Nephron progenitor cell (in vitro differentiated cells): ENCODE measurements around the gene SRP14.

Experiments
- DNase-seq: peaks from one replicate; pipeline ENCODE4 v3.0.0; 2021
- H3K27ac Mint-ChIP-seq: 2 replicates; pipeline ENCODE4 v1.8.0; 2021; ENCODE audit warnings: mild to moderate bottlenecking, moderate library complexity, mixed read lengths
- H3K27me3 Mint-ChIP-seq: 2 replicates; pipeline ENCODE4 v1.8.0; 2021; ENCODE audit warnings: mild to moderate bottlenecking, low read depth, mixed read lengths; ENCODE audit not compliant: poor library complexity
- H3K36me3 Mint-ChIP-seq: 2 replicates; pipeline ENCODE4 v1.8.0; 2021; ENCODE audit warnings: low read depth, mixed read lengths
- H3K4me1 Mint-ChIP-seq: 2 replicates; pipeline ENCODE4 v1.8.0; 2021; ENCODE audit warnings: mixed read lengths
- H3K4me3 Mint-ChIP-seq: 2 replicates; pipeline ENCODE4 v1.8.0; 2021; ENCODE audit warnings: mild to moderate bottlenecking, moderate library complexity, mixed read lengths
- H3K9me3 Mint-ChIP-seq: 2 replicates; pipeline ENCODE4 v1.8.0; 2021; ENCODE audit warnings: mild to moderate bottlenecking, moderate library complexity, mixed read lengths
- TF ChIP-seq, protein P1 (sequence below): fragments of 200-600 bp; sonication (generic); IDR thresholded peaks from 2 replicates; pipeline ENCODE4 v1.5.0; 2021; ENCODE audit warnings: antibody characterized with exemption

SRP14 gene

DNA sequence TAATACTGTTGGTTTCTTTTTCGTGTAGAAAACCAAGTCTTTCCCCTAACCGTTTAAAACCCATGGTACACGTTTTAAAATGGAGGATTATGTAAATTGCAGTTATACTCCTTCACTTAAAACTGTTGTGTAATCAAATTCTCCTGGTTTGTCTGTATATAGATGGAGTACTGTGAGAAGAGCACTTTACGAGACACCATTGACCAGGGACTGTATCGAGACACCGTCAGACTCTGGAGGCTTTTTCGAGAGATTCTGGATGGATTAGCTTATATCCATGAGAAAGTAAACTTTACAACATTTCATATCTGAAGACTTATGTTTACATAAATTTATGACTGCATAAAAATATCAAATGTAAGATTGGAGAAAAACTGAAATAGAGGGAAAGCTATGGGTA, 51.2 kb downstream of the SRP14 start:
- H3K27ac Mint-ChIP-seq, result no peak overlapping the region
- H3K4me1 Mint-ChIP-seq, result no peaks in the 10 kb centered on the region
- TF ChIP-seq, protein P1, sequence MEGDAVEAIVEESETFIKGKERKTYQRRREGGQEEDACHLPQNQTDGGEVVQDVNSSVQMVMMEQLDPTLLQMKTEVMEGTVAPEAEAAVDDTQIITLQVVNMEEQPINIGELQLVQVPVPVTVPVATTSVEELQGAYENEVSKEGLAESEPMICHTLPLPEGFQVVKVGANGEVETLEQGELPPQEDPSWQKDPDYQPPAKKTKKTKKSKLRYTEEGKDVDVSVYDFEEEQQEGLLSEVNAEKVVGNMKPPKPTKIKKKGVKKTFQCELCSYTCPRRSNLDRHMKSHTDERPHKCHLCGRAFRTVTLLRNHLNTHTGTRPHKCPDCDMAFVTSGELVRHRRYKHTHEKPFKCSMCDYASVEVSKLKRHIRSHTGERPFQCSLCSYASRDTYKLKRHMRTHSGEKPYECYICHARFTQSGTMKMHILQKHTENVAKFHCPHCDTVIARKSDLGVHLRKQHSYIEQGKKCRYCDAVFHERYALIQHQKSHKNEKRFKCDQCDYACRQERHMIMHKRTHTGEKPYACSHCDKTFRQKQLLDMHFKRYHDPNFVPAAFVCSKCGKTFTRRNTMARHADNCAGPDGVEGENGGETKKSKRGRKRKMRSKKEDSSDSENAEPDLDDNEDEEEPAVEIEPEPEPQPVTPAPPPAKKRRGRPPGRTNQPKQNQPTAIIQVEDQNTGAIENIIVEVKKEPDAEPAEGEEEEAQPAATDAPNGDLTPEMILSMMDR, result no peak
- no peaks in the 10 kb centered on the region for H3K27me3 Mint-ChIP-seq
- DNase-seq, result no peak
- peaks cover 88% of the 10 kb centered on the region for H3K36me3 Mint-ChIP-seq
- peaks cover 20% of the 10 kb centered on the region for H3K9me3 Mint-ChIP-seq
- no peak overlapping the region for H3K4me3 Mint-ChIP-seq
